Gastroesophageal sphincter (tissue), 4 donors: Measurements from ENCODE around the gene ZNF451. TPM values are rescaled to one million over a fixed set of nuclear protein-coding genes. Genes with fewer than 3 reads are reported as not detected.

ENCODE experiments used
- ATAC-seq: fragments of 150-250 bp; one replicate; pipeline ENCODE4 v1.9.1; 2016; ENCODE audit warnings: mild to moderate bottlenecking, moderate library complexity
- H3K27ac ChIP-seq, 4 donors: fragments of 200-600 bp; sonication (generic) in 3 of 4; 1 replicate in 3 of 4; 2 replicates in 1 of 4; pipeline ENCODE4 v1.5.1; 2016 to 2019
- H3K27me3 ChIP-seq: fragments of 200-600 bp; sonication (generic); one replicate; pipeline ENCODE4 v1.5.1; 2019
- H3K36me3 ChIP-seq, 2 donors: fragments of 200-600 bp; sonication (generic); one replicate each; pipeline ENCODE4 v1.5.1; 2019; ENCODE audit warnings: control low read depth in 1 of 2
- H3K4me1 ChIP-seq, 3 donors: fragments of 200-600 bp; sonication (generic); 1 replicate in 2 of 3; 2 replicates in 1 of 3; pipeline ENCODE4 v1.5.1; 2016 to 2019; ENCODE audit warnings: control low read depth in 2 of 3
- H3K4me3 ChIP-seq, 2 donors: fragments of 200-600 bp; sonication (generic); one replicate each; pipeline ENCODE4 v1.5.1; 2019; ENCODE audit warnings: mild to moderate bottlenecking in 1 of 2, moderate library complexity in 1 of 2
- H3K9me3 ChIP-seq, 3 donors: fragments of 200-600 bp; sonication (generic); one replicate each; pipeline ENCODE4 v1.5.1; 2017 to 2019; ENCODE audit warnings: control low read depth in 2 of 3
- CTCF ChIP-seq, 4 experiments: fragments of 200-600 bp in 2 of 4; fragments of 450-650 bp in 2 of 4; sonication (generic) in 1 of 4; IDR thresholded peaks; one replicate each; pipeline ENCODE4 v1.5.1; 2017 to 2019; ENCODE audit warnings: antibody characterized with exemption in 4 of 4, mild to moderate bottlenecking in 2 of 4, moderate library complexity in 2 of 4
- EP300 ChIP-seq: sonication (generic); formaldehyde crosslinking; IDR thresholded peaks from one replicate; pipeline ENCODE4 v1.6.1; 2017; ENCODE audit warnings: antibody characterized with exemption, mild to moderate bottlenecking
- POLR2A ChIP-seq, 2 donors: fragments of 450-650 bp; IDR thresholded peaks; one replicate each; pipeline ENCODE4 v1.6.1; 2017; ENCODE audit warnings: antibody characterized with exemption in 2 of 2, mild to moderate bottlenecking in 2 of 2, moderate library complexity in 1 of 2
- POLR2AphosphoS5 ChIP-seq: sonication (generic); formaldehyde crosslinking; IDR thresholded peaks from one replicate; pipeline ENCODE4 v1.6.1; 2017; ENCODE audit warnings: antibody characterized with exemption
- WGBS, 2 donors: methylation state at CpG; one replicate each; pipeline ENCODE4 v1.1.5; 2018; ENCODE audit warnings: low coverage in 1 of 2; 5-methylcytosine and 5-hydroxymethylcytosine counted together
- total RNA-seq, 4 donors: library from RNA; depleted of rRNA; stranded (reverse); fragments of >200 nt; gene quantifications; one replicate each; pipeline ENCODE4 v1.1.0, GENCODE V29; 2016

ZNF451 gene
- total RNA-seq, 4 donors from 2014 or later: 28.7 to 66.5 (median 39.8) TPM

GRCh38 chr6:57116776-57117175, 26.8 kb downstream of the ZNF451 start:
- Histone ChIP-seq H3K36me3 (peaks cover 0 to 1% of the 10 kb centered on the region in 2 donors), H3K27ac (no peak overlapping the region)
- TF ChIP-seq POLR2A (IDR thresholded peaks at IDR 0.05) (no peak), EP300 (no peak), POLR2AphosphoS5 (no peak), CTCF (IDR thresholded peaks at IDR 0.05) (no peak)

GRCh38 chr6:57117796-57118195, 27.8 kb downstream of the ZNF451 start:
- Histone ChIP-seq H3K36me3 (peaks cover 0 to 11% of the 10 kb centered on the region in 2 donors), H3K27ac (no peak overlapping the region), H3K27me3 (no peaks in the 10 kb centered on the region), H3K4me3 (no peak overlapping the region), H3K4me1 (peaks cover 0 to 41% (median 0%) of the 10 kb centered on the region in 3 donors), H3K9me3 (no peaks in the 10 kb centered on the region)
- no peak for ATAC-seq
- TF ChIP-seq POLR2AphosphoS5 (no peak), CTCF (IDR thresholded peaks at IDR 0.05) (no peak), EP300 (no peak), POLR2A (IDR thresholded peaks at IDR 0.05) (no peak)
- WGBS, 2 donors: 79 to 86% methylated on average over 2 of the region's 2 CpGs

More at GRCh38 chr6:57116776-57117175, 26.8 kb downstream of the ZNF451 start:
- no peak for ATAC-seq
- Histone ChIP-seq H3K27me3 (no peaks in the 10 kb centered on the region), H3K4me1 (peaks cover 0 to 41% (median 0%) of the 10 kb centered on the region in 3 donors), H3K9me3 (no peaks in the 10 kb centered on the region), H3K4me3 (no peak overlapping the region)
- 0 to 80% methylated on average over 1 of the region's 1 CpG for WGBS, 2 donors

DNA sequence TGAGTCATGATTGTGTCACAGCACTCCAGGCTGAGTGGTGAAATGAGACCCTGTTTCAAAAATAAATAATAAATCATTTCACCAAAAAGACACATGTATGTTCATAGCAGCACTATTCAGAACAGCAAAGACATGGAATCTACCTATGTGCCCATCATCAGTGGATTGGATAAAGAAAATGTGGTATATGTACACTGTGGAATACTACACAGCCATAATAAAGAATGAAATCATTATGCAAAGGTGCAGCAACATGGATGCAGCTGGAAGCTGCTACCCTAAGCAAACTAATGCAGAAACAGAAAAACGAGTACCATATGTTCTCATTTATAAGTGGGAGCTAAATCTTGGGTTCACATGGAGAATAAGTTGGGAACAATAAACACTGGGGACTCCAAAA, 33.1 kb downstream of the ZNF451 start:
- Histone ChIP-seq H3K36me3 (peaks cover 0 to 17% of the 10 kb centered on the region in 2 donors), H3K9me3 (no peaks in the 10 kb centered on the region), H3K4me3 (no peak overlapping the region), H3K4me1 (peaks cover 0 to 29% (median 0%) of the 10 kb centered on the region in 3 donors), H3K27me3 (no peaks in the 10 kb centered on the region), H3K27ac (no peak overlapping the region)
- ATAC-seq: no peak
- 83 to 86% methylated on average over 1 of the region's 1 CpG for WGBS, 2 donors
- TF ChIP-seq POLR2AphosphoS5 (no peak), EP300 (no peak), POLR2A (IDR thresholded peaks at IDR 0.05) (no peak), CTCF (IDR thresholded peaks at IDR 0.05) (no peak)

DNA sequence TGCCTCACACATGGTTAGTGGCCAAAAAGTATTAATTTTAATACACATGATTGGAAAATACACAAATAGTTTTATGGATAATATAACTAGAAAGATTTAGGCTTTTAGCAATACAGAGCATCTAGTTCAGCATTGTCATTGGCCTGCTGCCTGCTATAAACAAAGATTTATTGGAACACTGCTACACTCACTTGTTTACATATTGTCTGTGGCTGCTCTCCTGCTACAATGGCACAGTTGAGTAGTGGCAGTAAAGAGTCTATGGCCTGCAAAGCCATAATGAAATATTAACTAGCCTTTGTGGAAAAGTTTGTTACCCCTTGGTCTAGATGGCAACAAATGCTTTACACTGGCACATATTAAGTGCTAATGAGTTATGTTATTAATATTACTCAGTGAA, 37.8 kb downstream of the ZNF451 start:
- no peaks in the 10 kb centered on the region for H3K9me3 ChIP-seq
- H3K4me3 ChIP-seq: no peak overlapping the region
- no peak overlapping the region for H3K27ac ChIP-seq
- H3K36me3 ChIP-seq: peaks cover 0 to 12% of the 10 kb centered on the region in 2 donors
- H3K27me3 ChIP-seq: no peaks in the 10 kb centered on the region
- peaks cover 0 to 20% (median 0%) of the 10 kb centered on the region in 3 donors for H3K4me1 ChIP-seq
- TF ChIP-seq POLR2A (IDR thresholded peaks at IDR 0.05) (no peak), EP300 (no peak), CTCF (IDR thresholded peaks at IDR 0.05) (no peak), POLR2AphosphoS5 (no peak)
- ATAC-seq: no peak

- no peak overlapping the region for H3K4me3 ChIP-seq
- peaks cover 0 to 20% (median 0%) of the 10 kb centered on the region in 3 donors for H3K4me1 ChIP-seq
- H3K27ac ChIP-seq: no peak overlapping the region
- ATAC-seq: no peak
- no peak for TF ChIP-seq POLR2A (IDR thresholded peaks at IDR 0.05)
- TF ChIP-seq CTCF (IDR thresholded peaks at IDR 0.05): no peak
- no peak for TF ChIP-seq EP300
- TF ChIP-seq POLR2AphosphoS5: no peak
- peaks cover 0 to 28% of the 10 kb centered on the region in 2 donors for H3K36me3 ChIP-seq
- no peaks in the 10 kb centered on the region for H3K9me3 ChIP-seq
- no peaks in the 10 kb centered on the region for H3K27me3 ChIP-seq
These were observed 40.7 kb downstream of the ZNF451 start for GRCh38 chr6:57130661-57131177.
